ENCODE data around the gene CLSTN1. TPM values are rescaled to one million over a fixed set of nuclear protein-coding genes. Genes with fewer than 3 reads are reported as not detected.

The CLSTN1 gene
- total and polyA plus RNA-seq, 2 of the 13 experiments (the other 11 are each of a cell fraction or from before 2014, with no cell fraction given), result 19.7 to 29.8 TPM

DNA sequence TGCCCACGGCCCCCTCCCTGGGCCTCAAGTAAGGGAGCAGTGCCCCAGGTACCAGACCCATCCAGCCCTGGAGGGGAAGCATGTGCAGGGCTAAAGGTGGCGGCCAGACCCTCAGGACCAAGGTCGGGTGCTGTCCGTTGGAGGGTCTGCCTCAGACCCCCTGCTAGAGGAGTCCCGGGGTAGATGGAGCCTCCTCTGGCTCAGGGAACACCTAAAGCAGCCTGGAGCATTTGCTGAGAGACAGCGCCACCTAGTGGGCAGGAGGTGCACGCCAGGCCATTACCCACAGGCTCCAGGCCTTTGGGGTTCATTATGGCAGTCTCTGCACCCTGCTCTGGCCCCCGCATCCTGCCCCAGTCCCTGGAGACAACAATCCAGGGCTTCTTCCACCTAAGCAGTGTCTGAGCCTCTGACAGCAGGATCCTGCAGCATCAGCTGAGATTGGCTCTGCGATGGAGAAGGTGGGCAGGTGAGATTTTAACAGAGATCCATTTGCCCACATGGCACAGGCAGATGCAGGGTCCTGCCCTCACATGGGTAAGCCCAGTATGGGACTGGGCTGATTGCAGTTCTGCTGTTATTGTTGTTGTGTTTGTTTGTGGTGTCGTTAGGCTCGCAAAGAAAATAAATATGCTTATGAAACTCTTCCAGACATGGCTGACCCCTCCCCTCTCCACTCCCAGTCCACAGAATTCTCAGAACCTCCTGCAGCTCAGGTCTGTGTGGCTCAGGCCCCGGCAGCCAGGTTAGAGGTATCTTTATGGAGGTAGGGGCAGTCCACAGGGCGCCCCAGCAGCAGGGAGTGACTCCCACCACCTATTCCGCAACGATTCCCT, 43.9 kb upstream of the CLSTN1 start (continued):
- TF ChIP-seq, protein P1, sequence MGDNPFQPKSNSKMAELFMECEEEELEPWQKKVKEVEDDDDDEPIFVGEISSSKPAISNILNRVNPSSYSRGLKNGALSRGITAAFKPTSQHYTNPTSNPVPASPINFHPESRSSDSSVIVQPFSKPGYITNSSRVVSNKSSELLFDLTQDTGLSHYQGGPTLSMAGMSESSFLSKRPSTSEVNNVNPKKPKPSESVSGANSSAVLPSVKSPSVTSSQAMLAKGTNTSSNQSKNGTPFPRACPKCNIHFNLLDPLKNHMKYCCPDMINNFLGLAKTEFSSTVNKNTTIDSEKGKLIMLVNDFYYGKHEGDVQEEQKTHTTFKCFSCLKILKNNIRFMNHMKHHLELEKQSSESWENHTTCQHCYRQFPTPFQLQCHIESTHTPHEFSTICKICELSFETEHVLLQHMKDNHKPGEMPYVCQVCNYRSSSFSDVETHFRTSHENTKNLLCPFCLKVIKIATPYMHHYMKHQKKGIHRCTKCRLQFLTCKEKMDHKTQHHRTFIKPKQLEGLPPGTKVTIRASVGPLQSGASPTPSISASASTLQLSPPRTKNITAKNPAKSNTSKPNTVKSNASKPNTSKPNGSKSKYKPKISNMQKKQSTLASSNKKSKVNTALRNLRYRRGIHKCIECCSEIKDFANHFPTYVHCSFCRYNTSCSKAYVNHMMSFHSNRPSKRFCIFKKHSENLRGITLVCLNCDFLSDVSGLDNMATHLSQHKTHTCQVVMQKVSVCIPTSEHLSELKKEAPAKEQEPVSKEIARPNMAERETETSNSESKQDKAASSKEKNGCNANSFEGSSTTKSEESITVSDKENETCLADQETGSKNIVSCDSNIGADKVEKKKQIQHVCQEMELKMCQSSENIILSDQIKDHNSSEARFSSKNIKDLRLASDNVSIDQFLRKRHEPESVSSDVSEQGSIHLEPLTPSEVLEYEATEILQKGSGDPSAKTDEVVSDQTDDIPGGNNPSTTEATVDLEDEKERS (CRISPR knock-in tag; IDR thresholded peaks at IDR 0.05), result no peak
- peak; percentile 34; the same call in 1 of the 2 replicates for TF ChIP-seq KDM3A (CRISPR knock-in tag; IDR thresholded peaks at IDR 0.05; ENCODE audit: low read depth)
- peak; percentile 61 for TF ChIP-seq XRCC5 (optimal IDR thresholded peaks at IDR 0.05; ENCODE audit: low read length)
- peak; percentile 21; the same call in 1 of the 2 replicates for TF ChIP-seq ZNF572 (CRISPR knock-in tag; IDR thresholded peaks at IDR 0.05)
- TF ChIP-seq HIVEP1 (CRISPR knock-in tag; IDR thresholded peaks at IDR 0.05), result peak; percentile 55; the same call in 1 of the 2 replicates
- TF ChIP-seq, protein P2, sequence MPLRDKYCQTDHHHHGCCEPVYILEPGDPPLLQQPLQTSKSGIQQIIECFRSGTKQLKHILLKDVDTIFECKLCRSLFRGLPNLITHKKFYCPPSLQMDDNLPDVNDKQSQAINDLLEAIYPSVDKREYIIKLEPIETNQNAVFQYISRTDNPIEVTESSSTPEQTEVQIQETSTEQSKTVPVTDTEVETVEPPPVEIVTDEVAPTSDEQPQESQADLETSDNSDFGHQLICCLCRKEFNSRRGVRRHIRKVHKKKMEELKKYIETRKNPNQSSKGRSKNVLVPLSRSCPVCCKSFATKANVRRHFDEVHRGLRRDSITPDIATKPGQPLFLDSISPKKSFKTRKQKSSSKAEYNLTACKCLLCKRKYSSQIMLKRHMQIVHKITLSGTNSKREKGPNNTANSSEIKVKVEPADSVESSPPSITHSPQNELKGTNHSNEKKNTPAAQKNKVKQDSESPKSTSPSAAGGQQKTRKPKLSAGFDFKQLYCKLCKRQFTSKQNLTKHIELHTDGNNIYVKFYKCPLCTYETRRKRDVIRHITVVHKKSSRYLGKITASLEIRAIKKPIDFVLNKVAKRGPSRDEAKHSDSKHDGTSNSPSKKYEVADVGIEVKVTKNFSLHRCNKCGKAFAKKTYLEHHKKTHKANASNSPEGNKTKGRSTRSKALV (CRISPR knock-in tag; IDR thresholded peaks at IDR 0.05), result no peak; the same call in 1 of the 2 replicates
- TF ChIP-seq, protein P3, sequence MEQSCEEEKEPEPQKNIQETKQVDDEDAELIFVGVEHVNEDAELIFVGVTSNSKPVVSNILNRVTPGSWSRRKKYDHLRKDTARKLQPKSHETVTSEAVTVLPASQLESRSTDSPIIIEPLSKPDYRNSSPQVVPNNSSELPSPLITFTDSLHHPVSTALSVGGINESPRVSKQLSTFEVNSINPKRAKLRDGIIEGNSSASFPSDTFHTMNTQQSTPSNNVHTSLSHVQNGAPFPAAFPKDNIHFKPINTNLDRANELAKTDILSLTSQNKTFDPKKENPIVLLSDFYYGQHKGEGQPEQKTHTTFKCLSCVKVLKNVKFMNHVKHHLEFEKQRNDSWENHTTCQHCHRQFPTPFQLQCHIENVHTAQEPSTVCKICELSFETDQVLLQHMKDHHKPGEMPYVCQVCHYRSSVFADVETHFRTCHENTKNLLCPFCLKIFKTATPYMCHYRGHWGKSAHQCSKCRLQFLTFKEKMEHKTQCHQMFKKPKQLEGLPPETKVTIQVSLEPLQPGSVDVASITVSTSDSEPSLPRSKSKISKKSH (CRISPR knock-in tag; IDR thresholded peaks at IDR 0.05; ENCODE audit: borderline replicate concordance), result 0 out of 2 replicates have a peak, but pooled peaks have one; percentile 43
- TF ChIP-seq ZNF768 (CRISPR knock-in tag; IDR thresholded peaks at IDR 0.05), result 0 out of 2 replicates have a peak, but pooled peaks have one; percentile 18
- TF ChIP-seq, protein P4, sequence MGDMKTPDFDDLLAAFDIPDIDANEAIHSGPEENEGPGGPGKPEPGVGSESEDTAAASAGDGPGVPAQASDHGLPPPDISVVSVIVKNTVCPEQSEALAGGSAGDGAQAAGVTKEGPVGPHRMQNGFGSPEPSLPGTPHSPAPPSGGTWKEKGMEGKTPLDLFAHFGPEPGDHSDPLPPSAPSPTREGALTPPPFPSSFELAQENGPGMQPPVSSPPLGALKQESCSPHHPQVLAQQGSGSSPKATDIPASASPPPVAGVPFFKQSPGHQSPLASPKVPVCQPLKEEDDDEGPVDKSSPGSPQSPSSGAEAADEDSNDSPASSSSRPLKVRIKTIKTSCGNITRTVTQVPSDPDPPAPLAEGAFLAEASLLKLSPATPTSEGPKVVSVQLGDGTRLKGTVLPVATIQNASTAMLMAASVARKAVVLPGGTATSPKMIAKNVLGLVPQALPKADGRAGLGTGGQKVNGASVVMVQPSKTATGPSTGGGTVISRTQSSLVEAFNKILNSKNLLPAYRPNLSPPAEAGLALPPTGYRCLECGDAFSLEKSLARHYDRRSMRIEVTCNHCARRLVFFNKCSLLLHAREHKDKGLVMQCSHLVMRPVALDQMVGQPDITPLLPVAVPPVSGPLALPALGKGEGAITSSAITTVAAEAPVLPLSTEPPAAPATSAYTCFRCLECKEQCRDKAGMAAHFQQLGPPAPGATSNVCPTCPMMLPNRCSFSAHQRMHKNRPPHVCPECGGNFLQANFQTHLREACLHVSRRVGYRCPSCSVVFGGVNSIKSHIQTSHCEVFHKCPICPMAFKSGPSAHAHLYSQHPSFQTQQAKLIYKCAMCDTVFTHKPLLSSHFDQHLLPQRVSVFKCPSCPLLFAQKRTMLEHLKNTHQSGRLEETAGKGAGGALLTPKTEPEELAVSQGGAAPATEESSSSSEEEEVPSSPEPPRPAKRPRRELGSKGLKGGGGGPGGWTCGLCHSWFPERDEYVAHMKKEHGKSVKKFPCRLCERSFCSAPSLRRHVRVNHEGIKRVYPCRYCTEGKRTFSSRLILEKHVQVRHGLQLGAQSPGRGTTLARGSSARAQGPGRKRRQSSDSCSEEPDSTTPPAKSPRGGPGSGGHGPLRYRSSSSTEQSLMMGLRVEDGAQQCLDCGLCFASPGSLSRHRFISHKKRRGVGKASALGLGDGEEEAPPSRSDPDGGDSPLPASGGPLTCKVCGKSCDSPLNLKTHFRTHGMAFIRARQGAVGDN (CRISPR knock-in tag; IDR thresholded peaks at IDR 0.05), result peak; percentile 63
- TF ChIP-seq AGO2 (optimal IDR thresholded peaks at IDR 0.05; ENCODE audit: low read depth, low read length), result peak; percentile 50
- TF ChIP-seq, protein P5, sequence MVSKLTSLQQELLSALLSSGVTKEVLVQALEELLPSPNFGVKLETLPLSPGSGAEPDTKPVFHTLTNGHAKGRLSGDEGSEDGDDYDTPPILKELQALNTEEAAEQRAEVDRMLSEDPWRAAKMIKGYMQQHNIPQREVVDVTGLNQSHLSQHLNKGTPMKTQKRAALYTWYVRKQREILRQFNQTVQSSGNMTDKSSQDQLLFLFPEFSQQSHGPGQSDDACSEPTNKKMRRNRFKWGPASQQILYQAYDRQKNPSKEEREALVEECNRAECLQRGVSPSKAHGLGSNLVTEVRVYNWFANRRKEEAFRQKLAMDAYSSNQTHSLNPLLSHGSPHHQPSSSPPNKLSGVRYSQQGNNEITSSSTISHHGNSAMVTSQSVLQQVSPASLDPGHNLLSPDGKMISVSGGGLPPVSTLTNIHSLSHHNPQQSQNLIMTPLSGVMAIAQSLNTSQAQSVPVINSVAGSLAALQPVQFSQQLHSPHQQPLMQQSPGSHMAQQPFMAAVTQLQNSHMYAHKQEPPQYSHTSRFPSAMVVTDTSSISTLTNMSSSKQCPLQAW (CRISPR knock-in tag; IDR thresholded peaks at IDR 0.05), result peak; percentile 50; the same call in 1 of the 2 replicates
- TF ChIP-seq, protein P6, sequence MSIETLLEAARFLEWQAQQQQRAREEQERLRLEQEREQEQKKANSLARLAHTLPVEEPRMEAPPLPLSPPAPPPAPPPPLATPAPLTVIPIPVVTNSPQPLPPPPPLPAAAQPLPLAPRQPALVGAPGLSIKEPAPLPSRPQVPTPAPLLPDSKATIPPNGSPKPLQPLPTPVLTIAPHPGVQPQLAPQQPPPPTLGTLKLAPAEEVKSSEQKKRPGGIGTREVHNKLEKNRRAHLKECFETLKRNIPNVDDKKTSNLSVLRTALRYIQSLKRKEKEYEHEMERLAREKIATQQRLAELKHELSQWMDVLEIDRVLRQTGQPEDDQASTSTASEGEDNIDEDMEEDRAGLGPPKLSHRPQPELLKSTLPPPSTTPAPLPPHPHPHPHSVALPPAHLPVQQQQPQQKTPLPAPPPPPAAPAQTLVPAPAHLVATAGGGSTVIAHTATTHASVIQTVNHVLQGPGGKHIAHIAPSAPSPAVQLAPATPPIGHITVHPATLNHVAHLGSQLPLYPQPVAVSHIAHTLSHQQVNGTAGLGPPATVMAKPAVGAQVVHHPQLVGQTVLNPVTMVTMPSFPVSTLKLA (IDR thresholded peaks at IDR 0.05), result no peak
- TF ChIP-seq STAG1 (CRISPR knock-in tag; IDR thresholded peaks at IDR 0.05), result peak; percentile 94

All from HepG2 (cell line).